Astrocyte (in vitro differentiated cells and primary cell): ENCODE data around the gene INAVA. TPM values are rescaled to one million over a fixed set of nuclear protein-coding genes. Genes with fewer than 3 reads are reported as not detected.

ENCODE experiments used
- DNase-seq: peaks from one replicate; pipeline ENCODE4 v3.0.0-alpha.2; 2010; ENCODE audit warnings: low read depth
- FAIRE-seq: peaks from 2 replicates; lab custom pipeline; 2011; peaks lifted over from hg19 to GRCh38; lab: Jason Lieb, UNC
- H2AFZ ChIP-seq: 2 replicates; pipeline ENCODE4 v1.6.0; 2012; ENCODE audit warnings: low read depth, low read length, inconsistent platforms
- H3K27ac ChIP-seq: 2 replicates; pipeline ENCODE4 v1.5.1; 2011; ENCODE audit warnings: low read depth, low read length, inconsistent platforms
- H3K27me3 ChIP-seq: 2 replicates; pipeline ENCODE4 v1.6.0; 2011; ENCODE audit warnings: low read length, inconsistent platforms; ENCODE audit not compliant: insufficient read depth
- H3K36me3 ChIP-seq: 2 replicates; pipeline ENCODE4 v1.5.1; 2011; ENCODE audit warnings: low read length, inconsistent platforms; ENCODE audit not compliant: insufficient read depth
- H3K4me1 ChIP-seq: 2 replicates; pipeline ENCODE4 v1.5.1; 2011; ENCODE audit warnings: low read length, inconsistent platforms; ENCODE audit not compliant: insufficient read depth
- H3K4me2 ChIP-seq: 2 replicates; pipeline ENCODE4 v1.6.0; 2012; ENCODE audit warnings: low read length, inconsistent platforms
- H3K4me3 ChIP-seq: 2 replicates; pipeline ENCODE4 v1.5.1; 2011; ENCODE audit warnings: low read depth, mild to moderate bottlenecking, low read length, inconsistent platforms; ENCODE audit not compliant: insufficient read depth
- H3K79me2 ChIP-seq: 2 replicates; pipeline ENCODE4 v1.6.0; 2012; ENCODE audit warnings: mild to moderate bottlenecking, low read length, inconsistent platforms; ENCODE audit not compliant: insufficient read depth
- H3K9ac ChIP-seq: 2 replicates; pipeline ENCODE4 v1.6.0; 2012; ENCODE audit warnings: mild to moderate bottlenecking, low read length, inconsistent platforms
- H3K9me3 ChIP-seq: 2 replicates; pipeline ENCODE4 v1.5.1; 2012; ENCODE audit warnings: low read depth, mild to moderate bottlenecking, low read length, inconsistent platforms; ENCODE audit not compliant: insufficient read depth
- H4K20me1 ChIP-seq: 2 replicates; pipeline ENCODE4 v1.6.0; 2012; ENCODE audit warnings: low read length, inconsistent platforms; ENCODE audit not compliant: insufficient read depth
- H3K27ac Mint-ChIP-seq: one replicate; pipeline ENCODE4 v1.8.0; 2021; ENCODE audit warnings: mild to moderate bottlenecking, mixed read lengths; ENCODE audit not compliant: unreplicated experiment
- H3K27me3 Mint-ChIP-seq: one replicate; pipeline ENCODE4 v1.8.0; 2021; ENCODE audit warnings: low read depth, mixed read lengths; ENCODE audit not compliant: unreplicated experiment
- H3K36me3 Mint-ChIP-seq: one replicate; pipeline ENCODE4 v1.8.0; 2021; ENCODE audit warnings: low read depth, mixed read lengths; ENCODE audit not compliant: unreplicated experiment
- H3K4me1 Mint-ChIP-seq: one replicate; pipeline ENCODE4 v1.8.0; 2021; ENCODE audit warnings: low read depth, mixed read lengths; ENCODE audit not compliant: unreplicated experiment
- H3K4me3 Mint-ChIP-seq: one replicate; pipeline ENCODE4 v1.8.0; 2021; ENCODE audit warnings: mild to moderate bottlenecking, moderate library complexity, mixed read lengths; ENCODE audit not compliant: unreplicated experiment
- H3K9me3 Mint-ChIP-seq: one replicate; pipeline ENCODE4 v1.8.0; 2021; ENCODE audit warnings: mild to moderate bottlenecking, mixed read lengths; ENCODE audit not compliant: unreplicated experiment
- EZH2 ChIP-seq: IDR thresholded peaks from 2 replicates; pipeline ENCODE4 v1.6.1; 2012; ENCODE audit warnings: mild to moderate bottlenecking, low read length, inconsistent platforms; ENCODE audit not compliant: insufficient read depth
- total RNA-seq: library from RNA; stranded (reverse); gene quantifications from 2 replicates; pipeline ENCODE4 v1.2.1, GENCODE V29; 2021
- TF ChIP-seq, protein P1 (sequence below): IDR thresholded peaks from 2 replicates; pipeline ENCODE4 v1.5.1; 2011; ENCODE audit warnings: low read depth, mild to moderate bottlenecking, inconsistent platforms, low read length, moderate library complexity; ENCODE audit not compliant: insufficient read depth

The INAVA gene
- total RNA-seq, 1 donor from 2014 or later, result 10.3 TPM

DNA sequence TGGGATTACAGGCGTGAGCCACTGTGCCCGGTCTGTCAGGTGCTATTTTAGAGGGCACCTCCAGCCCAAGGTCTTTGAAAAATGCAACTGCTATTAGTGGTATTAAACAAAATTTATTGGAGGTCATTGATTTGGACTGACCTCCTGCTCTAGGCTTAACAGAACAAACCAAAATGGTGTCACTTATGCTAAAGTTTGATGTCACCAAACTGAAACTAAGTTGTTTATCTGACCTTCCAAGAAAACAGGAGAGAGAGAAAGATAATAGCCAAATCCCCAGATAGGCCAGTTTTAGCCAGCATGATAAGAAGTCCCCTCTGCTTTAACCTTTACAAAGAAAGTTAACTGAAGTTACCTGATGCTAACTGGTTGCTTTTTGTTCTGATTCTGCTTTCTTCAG lies 8.1 kb upstream of the INAVA start:
- Mint-ChIP-seq H3K9me3 (no peaks in the 10 kb centered on the region), H3K4me1 (no peaks in the 10 kb centered on the region), H3K27ac (no peak overlapping the region), H3K27me3 (peaks cover 11% of the 10 kb centered on the region), H3K36me3 (no peaks in the 10 kb centered on the region), H3K4me3 (no peak overlapping the region)
- H3K79me2 ChIP-seq, result no peaks in the 10 kb centered on the region
- no peaks in the 10 kb centered on the region for H3K36me3 ChIP-seq
- no peak overlapping the region for H3K27ac ChIP-seq
- H3K4me3 ChIP-seq, result no peak overlapping the region
- H3K27me3 ChIP-seq, result peaks cover 2% of the 10 kb centered on the region
- H3K4me2 ChIP-seq, result no peak overlapping the region
- H3K4me1 ChIP-seq, result peaks cover 5% of the 10 kb centered on the region
- H4K20me1 ChIP-seq, result no peaks in the 10 kb centered on the region
- no peak overlapping the region for H3K9ac ChIP-seq
- no peak for FAIRE-seq
- H2AFZ ChIP-seq, result no peak overlapping the region
- DNase-seq, result no peak
- TF ChIP-seq EZH2, result no peak
- TF ChIP-seq, protein P1, sequence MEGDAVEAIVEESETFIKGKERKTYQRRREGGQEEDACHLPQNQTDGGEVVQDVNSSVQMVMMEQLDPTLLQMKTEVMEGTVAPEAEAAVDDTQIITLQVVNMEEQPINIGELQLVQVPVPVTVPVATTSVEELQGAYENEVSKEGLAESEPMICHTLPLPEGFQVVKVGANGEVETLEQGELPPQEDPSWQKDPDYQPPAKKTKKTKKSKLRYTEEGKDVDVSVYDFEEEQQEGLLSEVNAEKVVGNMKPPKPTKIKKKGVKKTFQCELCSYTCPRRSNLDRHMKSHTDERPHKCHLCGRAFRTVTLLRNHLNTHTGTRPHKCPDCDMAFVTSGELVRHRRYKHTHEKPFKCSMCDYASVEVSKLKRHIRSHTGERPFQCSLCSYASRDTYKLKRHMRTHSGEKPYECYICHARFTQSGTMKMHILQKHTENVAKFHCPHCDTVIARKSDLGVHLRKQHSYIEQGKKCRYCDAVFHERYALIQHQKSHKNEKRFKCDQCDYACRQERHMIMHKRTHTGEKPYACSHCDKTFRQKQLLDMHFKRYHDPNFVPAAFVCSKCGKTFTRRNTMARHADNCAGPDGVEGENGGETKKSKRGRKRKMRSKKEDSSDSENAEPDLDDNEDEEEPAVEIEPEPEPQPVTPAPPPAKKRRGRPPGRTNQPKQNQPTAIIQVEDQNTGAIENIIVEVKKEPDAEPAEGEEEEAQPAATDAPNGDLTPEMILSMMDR, result no peak
- H3K9me3 ChIP-seq, result no peaks in the 10 kb centered on the region

DNA sequence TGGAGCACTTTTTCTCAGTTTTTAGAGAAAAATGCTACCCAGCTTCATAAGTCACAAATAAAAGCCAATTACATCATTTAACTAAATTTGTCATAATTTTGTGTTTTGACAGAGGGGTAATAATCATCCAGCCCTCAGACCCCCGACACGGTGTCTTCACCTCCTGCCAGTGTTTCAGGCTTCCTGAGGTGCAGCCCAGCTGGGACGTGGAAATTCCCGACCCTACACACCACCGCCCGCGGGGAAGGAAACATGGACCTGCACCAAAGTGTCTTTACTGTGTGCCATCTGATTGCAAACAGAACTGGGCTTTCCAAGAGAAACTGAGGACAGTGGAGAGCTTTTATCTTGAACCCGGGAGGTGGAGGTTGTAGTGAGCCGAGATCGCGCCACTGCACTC lies 7.7 kb upstream of the INAVA start:
- H3K27ac ChIP-seq, result no peak overlapping the region
- Mint-ChIP-seq H3K27ac (no peak overlapping the region), H3K27me3 (peaks cover 11% of the 10 kb centered on the region), H3K4me3 (no peak overlapping the region), H3K4me1 (peaks cover 3% of the 10 kb centered on the region), H3K9me3 (no peaks in the 10 kb centered on the region), H3K36me3 (no peaks in the 10 kb centered on the region)
- peaks cover 6% of the 10 kb centered on the region for H3K27me3 ChIP-seq
- H3K9me3 ChIP-seq, result no peaks in the 10 kb centered on the region
- DNase-seq (no peak), FAIRE-seq (no peak)
- H4K20me1 ChIP-seq, result no peaks in the 10 kb centered on the region
- H3K79me2 ChIP-seq, result no peaks in the 10 kb centered on the region
- no peak overlapping the region for H2AFZ ChIP-seq
- peaks cover 9% of the 10 kb centered on the region for H3K4me1 ChIP-seq
- no peak overlapping the region for H3K4me3 ChIP-seq
- TF ChIP-seq, protein P1, result no peak
- no peak for TF ChIP-seq EZH2
- H3K4me2 ChIP-seq, result no peak overlapping the region
- H3K36me3 ChIP-seq, result no peaks in the 10 kb centered on the region
- H3K9ac ChIP-seq, result no peak overlapping the region

GRCh38 chr1:200887772-200888348 lies 6.8 kb upstream of the INAVA start:
- Histone ChIP-seq H3K27me3 (peaks cover 7% of the 10 kb centered on the region), H3K9me3 (no peaks in the 10 kb centered on the region), H3K27ac (no peak overlapping the region), H3K36me3 (no peaks in the 10 kb centered on the region), H2AFZ (no peak overlapping the region), H3K79me2 (no peaks in the 10 kb centered on the region), H3K4me2 (no peak overlapping the region), H3K4me3 (no peak overlapping the region), H4K20me1 (no peaks in the 10 kb centered on the region), H3K9ac (no peak overlapping the region), H3K4me1 (peaks cover 9% of the 10 kb centered on the region)
- FAIRE-seq (no peak), DNase-seq (no peak)
- Mint-ChIP-seq H3K27ac (no peak overlapping the region), H3K9me3 (no peaks in the 10 kb centered on the region), H3K4me1 (peaks cover 7% of the 10 kb centered on the region), H3K27me3 (peaks cover 11% of the 10 kb centered on the region), H3K36me3 (no peaks in the 10 kb centered on the region), H3K4me3 (no peak overlapping the region)
- TF ChIP-seq, protein P1, result no peak
- TF ChIP-seq EZH2, result no peak
